T-helper 17 cell (primary cell): ENCODE data around the gene MAML3. TPM values are rescaled to one million over a fixed set of nuclear protein-coding genes. Genes with fewer than 3 reads are reported as not detected.

Source experiments
- ATAC-seq: fragments of 150-1000 bp; cut with Tn5 transposase; 2 replicates; pipeline ENCODE4 v1.10.0; 2021; ENCODE audit warnings: mild to moderate bottlenecking, moderate library complexity
- DNase-seq, 3 donors: peaks; one replicate each; pipeline versions ENCODE4 v3.0.0 to v3.0.0-alpha.2; 2020 to 2021
- H3K9me3 ChIP-seq: one replicate; pipeline ENCODE4 v1.7.0; 2013; ENCODE audit warnings: low read length, mild to moderate bottlenecking; ENCODE audit not compliant: control insufficient read depth, poor library complexity, severe bottlenecking
- H3K27ac Mint-ChIP-seq: one replicate; pipeline ENCODE4 v1.8.0; 2022; ENCODE audit warnings: mild to moderate bottlenecking, moderate library complexity, mixed read lengths
- H3K27me3 Mint-ChIP-seq: one replicate; pipeline ENCODE4 v1.8.0; 2022; ENCODE audit warnings: mixed read lengths
- H3K36me3 Mint-ChIP-seq: one replicate; pipeline ENCODE4 v1.8.0; 2022; ENCODE audit warnings: low read depth, mixed read lengths
- H3K4me1 Mint-ChIP-seq: one replicate; pipeline ENCODE4 v1.8.0; 2022; ENCODE audit warnings: mild to moderate bottlenecking, mixed read lengths
- H3K4me3 Mint-ChIP-seq: one replicate; pipeline ENCODE4 v1.8.0; 2022; ENCODE audit warnings: mild to moderate bottlenecking, moderate library complexity, mixed read lengths
- total RNA-seq, 4 donors: library from RNA in 2 of 4; stranded (reverse) in 2 of 4; gene quantifications; one replicate each; pipeline ENCODE4 v1.2.3 and lab custom pipeline; 2022 to 2026

The MAML3 gene
- total RNA-seq, 2 donors from 2014 or later, result 1.1 to 4.2 TPM

GRCh38 chr4:139838811-139839210 lies 315.2 kb downstream of the MAML3 start:
- Mint-ChIP-seq H3K4me1 (no peaks in the 10 kb centered on the region), H3K36me3 (no peaks in the 10 kb centered on the region), H3K27ac (no peak overlapping the region), H3K4me3 (no peak overlapping the region), H3K27me3 (peaks cover 10% of the 10 kb centered on the region)
- DNase-seq (no peak), ATAC-seq (no peak)
- H3K9me3 ChIP-seq, result no peaks in the 10 kb centered on the region

GRCh38 chr4:139834981-139835391 lies 319.0 kb downstream of the MAML3 start:
- DNase-seq (no peak), ATAC-seq (no peak)
- H3K4me1 Mint-ChIP-seq, result no peaks in the 10 kb centered on the region
- H3K36me3 Mint-ChIP-seq, result no peaks in the 10 kb centered on the region
- H3K4me3 Mint-ChIP-seq, result no peak overlapping the region
- H3K9me3 ChIP-seq, result no peaks in the 10 kb centered on the region
- H3K27me3 Mint-ChIP-seq, result peaks cover 13% of the 10 kb centered on the region
- H3K27ac Mint-ChIP-seq, result no peak overlapping the region

- Mint-ChIP-seq H3K27ac (no peak overlapping the region), H3K36me3 (no peaks in the 10 kb centered on the region), H3K4me1 (no peaks in the 10 kb centered on the region), H3K27me3 (peaks cover 9% of the 10 kb centered on the region), H3K4me3 (no peak overlapping the region)
- no peaks in the 10 kb centered on the region for H3K9me3 ChIP-seq
- DNase-seq, result no peak
- no peak for ATAC-seq
Observed at GRCh38 chr4:139834226-139834662, 319.7 kb downstream of the MAML3 start.

GRCh38 chr4:139833151-139833910 lies 320.7 kb downstream of the MAML3 start:
- Mint-ChIP-seq H3K27me3 (peaks cover 9% of the 10 kb centered on the region), H3K4me1 (no peaks in the 10 kb centered on the region), H3K36me3 (no peaks in the 10 kb centered on the region), H3K4me3 (no peak overlapping the region), H3K27ac (no peak overlapping the region)
- ATAC-seq, result no peak
- DNase-seq, result no peak
- no peaks in the 10 kb centered on the region for H3K9me3 ChIP-seq

GRCh38 chr4:139828966-139829664 lies 324.9 kb downstream of the MAML3 start:
- H3K36me3 Mint-ChIP-seq, result no peaks in the 10 kb centered on the region

GRCh38 chr4:139826426-139826825 lies 327.6 kb downstream of the MAML3 start:
- H3K27ac Mint-ChIP-seq, result no peak overlapping the region
- H3K4me3 Mint-ChIP-seq, result no peak overlapping the region
- H3K36me3 Mint-ChIP-seq, result no peaks in the 10 kb centered on the region
- no peaks in the 10 kb centered on the region for H3K9me3 ChIP-seq
- H3K27me3 Mint-ChIP-seq, result peaks cover 22% of the 10 kb centered on the region
- H3K4me1 Mint-ChIP-seq, result no peaks in the 10 kb centered on the region
- ATAC-seq, result no peak
- DNase-seq, result no peak

More at GRCh38 chr4:139828966-139829664, 324.9 kb downstream of the MAML3 start:
- DNase-seq (no peak), ATAC-seq (no peak)
- H3K27me3 Mint-ChIP-seq, result peaks cover 30% of the 10 kb centered on the region
- H3K27ac Mint-ChIP-seq, result no peak overlapping the region
- no peak overlapping the region for H3K4me3 Mint-ChIP-seq
- H3K9me3 ChIP-seq, result no peaks in the 10 kb centered on the region
- no peaks in the 10 kb centered on the region for H3K4me1 Mint-ChIP-seq

GRCh38 chr4:139825523-139826014 lies 328.4 kb downstream of the MAML3 start:
- no peaks in the 10 kb centered on the region for H3K4me1 Mint-ChIP-seq
- ATAC-seq (no peak), DNase-seq (no peak)
- H3K9me3 ChIP-seq, result no peaks in the 10 kb centered on the region
- no peaks in the 10 kb centered on the region for H3K36me3 Mint-ChIP-seq
- peaks cover 22% of the 10 kb centered on the region for H3K27me3 Mint-ChIP-seq
- H3K4me3 Mint-ChIP-seq, result no peak overlapping the region
- H3K27ac Mint-ChIP-seq, result no peak overlapping the region

GRCh38 chr4:139824882-139825522 lies 329.0 kb downstream of the MAML3 start:
- ATAC-seq, result no peak
- Mint-ChIP-seq H3K36me3 (no peaks in the 10 kb centered on the region), H3K27ac (no peak overlapping the region), H3K4me1 (no peaks in the 10 kb centered on the region), H3K27me3 (peaks cover 22% of the 10 kb centered on the region), H3K4me3 (no peak overlapping the region)
- no peak for DNase-seq
- H3K9me3 ChIP-seq, result no peaks in the 10 kb centered on the region

GRCh38 chr4:139823746-139824145 lies 330.2 kb downstream of the MAML3 start:
- Mint-ChIP-seq H3K27me3 (peaks cover 22% of the 10 kb centered on the region), H3K27ac (no peak overlapping the region), H3K36me3 (no peaks in the 10 kb centered on the region), H3K4me1 (no peaks in the 10 kb centered on the region), H3K4me3 (no peak overlapping the region)
- no peak for ATAC-seq
- H3K9me3 ChIP-seq, result no peaks in the 10 kb centered on the region
- no peak for DNase-seq

- H3K9me3 ChIP-seq, result no peaks in the 10 kb centered on the region
- Mint-ChIP-seq H3K27ac (no peak overlapping the region), H3K27me3 (peaks cover 22% of the 10 kb centered on the region), H3K4me3 (no peak overlapping the region), H3K36me3 (no peaks in the 10 kb centered on the region), H3K4me1 (no peaks in the 10 kb centered on the region)
- DNase-seq, result no peak
- ATAC-seq, result no peak
Observed at GRCh38 chr4:139823345-139823744, 330.6 kb downstream of the MAML3 start.

- H3K27me3 Mint-ChIP-seq, result peaks cover 22% of the 10 kb centered on the region
- no peak overlapping the region for H3K4me3 Mint-ChIP-seq
- H3K4me1 Mint-ChIP-seq, result peaks cover 2% of the 10 kb centered on the region
- no peak overlapping the region for H3K27ac Mint-ChIP-seq
- H3K36me3 Mint-ChIP-seq, result no peaks in the 10 kb centered on the region
- H3K9me3 ChIP-seq, result no peaks in the 10 kb centered on the region
- ATAC-seq, result no peak
- no peak for DNase-seq
Observed at GRCh38 chr4:139822391-139822790, 331.6 kb downstream of the MAML3 start.

GRCh38 chr4:139819082-139819481 lies 334.9 kb downstream of the MAML3 start:
- no peaks in the 10 kb centered on the region for H3K27me3 Mint-ChIP-seq
- no peaks in the 10 kb centered on the region for H3K9me3 ChIP-seq
- H3K36me3 Mint-ChIP-seq, result no peaks in the 10 kb centered on the region
- H3K27ac Mint-ChIP-seq, result no peak overlapping the region
- DNase-seq (no peak), ATAC-seq (no peak)
- peaks cover 4% of the 10 kb centered on the region for H3K4me1 Mint-ChIP-seq
- H3K4me3 Mint-ChIP-seq, result no peak overlapping the region

- Mint-ChIP-seq H3K4me3 (no peak overlapping the region), H3K36me3 (no peaks in the 10 kb centered on the region), H3K27ac (no peak overlapping the region), H3K4me1 (peaks cover 4% of the 10 kb centered on the region), H3K27me3 (no peaks in the 10 kb centered on the region)
- ATAC-seq (no peak), DNase-seq (no peak)
- no peaks in the 10 kb centered on the region for H3K9me3 ChIP-seq
Observed at GRCh38 chr4:139817657-139818452, 336.1 kb downstream of the MAML3 start.
